ENCODE measurements around the gene RBMS1.

DNA sequence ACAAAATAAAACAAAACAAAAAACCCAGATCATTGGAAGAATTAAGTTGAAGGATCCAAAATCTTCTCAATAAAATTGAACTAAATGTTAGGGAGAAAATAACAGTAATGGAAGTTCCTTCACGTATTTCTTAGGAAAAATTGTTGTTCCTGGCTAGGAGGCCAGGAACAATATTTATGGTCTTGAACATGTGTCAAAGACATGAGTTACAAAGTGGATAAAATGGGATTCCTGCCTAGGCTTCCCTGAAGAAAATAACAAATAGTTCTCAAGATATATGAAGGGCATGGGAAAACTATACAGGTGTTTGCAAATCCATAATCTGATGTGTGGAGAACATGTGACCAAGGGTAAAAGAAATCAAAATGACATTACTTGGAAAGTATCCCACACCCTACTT lies 225.9 kb downstream of the RBMS1 start:
- TF ChIP-seq, protein P1, sequence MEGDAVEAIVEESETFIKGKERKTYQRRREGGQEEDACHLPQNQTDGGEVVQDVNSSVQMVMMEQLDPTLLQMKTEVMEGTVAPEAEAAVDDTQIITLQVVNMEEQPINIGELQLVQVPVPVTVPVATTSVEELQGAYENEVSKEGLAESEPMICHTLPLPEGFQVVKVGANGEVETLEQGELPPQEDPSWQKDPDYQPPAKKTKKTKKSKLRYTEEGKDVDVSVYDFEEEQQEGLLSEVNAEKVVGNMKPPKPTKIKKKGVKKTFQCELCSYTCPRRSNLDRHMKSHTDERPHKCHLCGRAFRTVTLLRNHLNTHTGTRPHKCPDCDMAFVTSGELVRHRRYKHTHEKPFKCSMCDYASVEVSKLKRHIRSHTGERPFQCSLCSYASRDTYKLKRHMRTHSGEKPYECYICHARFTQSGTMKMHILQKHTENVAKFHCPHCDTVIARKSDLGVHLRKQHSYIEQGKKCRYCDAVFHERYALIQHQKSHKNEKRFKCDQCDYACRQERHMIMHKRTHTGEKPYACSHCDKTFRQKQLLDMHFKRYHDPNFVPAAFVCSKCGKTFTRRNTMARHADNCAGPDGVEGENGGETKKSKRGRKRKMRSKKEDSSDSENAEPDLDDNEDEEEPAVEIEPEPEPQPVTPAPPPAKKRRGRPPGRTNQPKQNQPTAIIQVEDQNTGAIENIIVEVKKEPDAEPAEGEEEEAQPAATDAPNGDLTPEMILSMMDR (IDR thresholded peaks at IDR 0.05) = no peak
- TF ChIP-seq POLR2A (IDR thresholded peaks at IDR 0.05) = no peak

All from esophagus squamous epithelium (tissue), 4 donors.